ENCODE data around the gene VWA3B.
"Not testable (repeated sequence)": the region's sequence is repeated elsewhere in the genome, so short reads cannot be mapped to it uniquely, and the experiment has no call there.

The VWA3B gene, protein sequence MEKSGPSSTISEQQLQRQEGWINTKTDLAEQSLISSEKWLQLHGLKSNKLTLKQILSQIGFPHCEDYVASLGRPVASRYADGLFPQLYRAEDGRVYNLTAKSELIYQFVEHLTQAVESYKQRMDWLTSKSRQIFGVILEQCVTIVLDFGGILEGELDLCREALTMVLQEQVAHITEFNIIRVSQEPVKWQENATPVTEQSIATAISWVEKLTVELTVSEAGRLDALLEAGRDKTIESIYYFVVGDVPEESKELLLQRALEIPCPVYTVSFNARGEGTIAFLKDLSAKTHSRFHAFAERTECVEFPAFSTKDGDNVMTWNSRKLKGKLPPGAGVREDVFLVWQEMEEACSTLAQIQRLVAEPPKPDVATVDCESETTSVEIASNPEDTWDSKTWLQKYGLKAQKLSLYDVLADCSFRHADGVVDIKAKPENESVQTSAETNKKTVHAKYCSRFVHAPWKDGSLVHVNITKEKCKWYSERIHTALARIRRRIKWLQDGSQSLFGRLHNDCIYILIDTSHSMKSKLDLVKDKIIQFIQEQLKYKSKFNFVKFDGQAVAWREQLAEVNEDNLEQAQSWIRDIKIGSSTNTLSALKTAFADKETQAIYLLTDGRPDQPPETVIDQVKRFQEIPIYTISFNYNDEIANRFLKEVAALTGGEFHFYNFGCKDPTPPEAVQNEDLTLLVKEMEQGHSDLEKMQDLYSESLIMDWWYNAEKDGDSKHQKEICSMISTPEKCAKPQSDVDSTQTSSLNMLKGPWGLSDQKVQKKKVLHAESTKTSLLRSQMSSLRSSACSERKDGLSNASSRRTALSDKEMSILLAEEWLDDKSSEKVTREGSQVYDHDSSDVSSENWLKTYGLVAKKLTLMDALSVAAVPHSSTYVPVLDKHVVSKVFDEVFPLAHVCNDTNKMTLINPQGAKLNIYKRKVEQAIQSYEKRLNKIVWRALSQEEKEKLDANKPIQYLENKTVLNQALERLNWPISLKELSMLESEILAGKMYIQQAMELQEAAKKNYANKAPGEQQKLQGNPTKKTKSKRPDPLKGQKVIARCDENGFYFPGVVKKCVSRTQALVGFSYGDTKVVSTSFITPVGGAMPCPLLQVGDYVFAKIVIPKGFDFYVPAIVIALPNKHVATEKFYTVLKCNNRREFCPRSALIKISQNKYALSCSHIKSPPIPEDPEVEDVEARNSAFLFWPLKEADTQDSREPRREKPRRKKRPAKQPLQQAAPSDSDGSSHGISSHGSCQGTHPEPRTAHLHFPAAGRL (N-terminal part only)

DNA sequence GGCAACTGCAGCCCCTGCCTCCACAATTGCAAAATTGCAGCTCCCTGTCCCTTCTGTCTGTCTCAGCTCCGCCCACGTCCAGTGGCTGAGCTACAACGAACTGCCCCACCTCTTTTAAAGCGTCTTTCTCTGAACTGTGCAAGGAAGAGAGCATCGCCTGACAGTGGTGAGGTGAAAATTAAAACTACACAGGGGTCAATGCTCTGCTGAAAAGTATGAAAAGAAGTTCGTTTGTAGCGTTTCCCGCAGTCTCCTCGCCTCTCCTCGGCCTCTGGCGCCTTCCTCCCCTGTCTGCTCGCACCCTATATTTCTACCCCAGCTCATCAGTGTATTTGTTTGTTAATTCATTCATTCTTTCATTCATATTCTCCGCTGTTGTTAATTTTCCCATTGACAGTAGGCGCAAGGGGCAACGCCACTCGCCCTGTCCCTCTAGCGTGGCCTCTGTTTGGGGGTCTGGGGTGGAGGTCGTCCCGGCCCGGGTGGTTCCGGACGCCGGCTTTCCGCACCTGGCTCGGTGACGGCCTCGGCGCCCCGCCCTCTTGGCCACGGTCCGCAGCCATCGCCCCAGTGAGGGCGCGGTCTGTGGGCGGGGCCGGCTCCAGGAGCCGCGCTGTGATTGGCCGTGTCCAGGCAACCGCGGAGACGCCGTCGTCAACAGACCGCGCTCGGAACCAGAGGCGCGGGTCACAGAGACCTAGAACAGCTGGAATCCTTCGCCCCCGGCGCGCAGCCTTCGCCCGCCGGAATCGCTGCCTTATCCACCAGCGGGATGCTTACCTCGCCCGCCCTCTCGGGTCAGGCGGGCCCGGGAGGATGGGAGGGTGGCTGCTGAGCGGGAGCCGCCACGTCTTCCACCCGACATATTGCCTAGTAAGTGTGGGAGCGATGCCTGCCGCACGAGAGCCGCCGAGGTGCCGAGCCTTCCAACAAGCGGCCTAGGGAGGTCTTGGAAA is at the start of gene VWA3B:
Gene VWA3B (plus strand): TSS at position 677 of the 956 bp plus-strand sequence. CDS start 5,926 bp downstream, outside the sequence.
- peak in 1 of 2 experiments; percentile 48 for DNase-seq (ENCODE audit: low read depth in 2 of 2)

DNA sequence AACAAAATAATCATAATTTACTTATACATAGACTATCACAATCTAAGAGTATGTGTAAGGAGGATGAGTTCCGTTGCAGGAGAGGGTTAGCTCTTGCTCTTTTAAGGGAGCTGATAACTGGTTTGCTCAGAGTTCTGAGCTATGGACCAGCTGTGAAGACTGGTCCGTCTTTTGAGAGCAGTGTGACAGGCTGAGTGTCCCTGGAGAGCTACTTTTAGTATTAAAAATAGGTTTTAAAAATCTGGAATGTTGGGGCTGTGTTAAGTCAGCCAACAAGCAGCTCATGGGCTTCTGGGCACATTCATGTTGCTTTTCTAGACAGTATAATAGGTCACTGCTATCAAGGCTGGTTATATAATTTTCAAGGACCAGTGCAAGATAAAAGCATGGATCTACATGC is 49.8 kb upstream of the VWA3B start:
- DNase-seq (ENCODE audit: low read depth in 2 of 2): no peak

DNA sequence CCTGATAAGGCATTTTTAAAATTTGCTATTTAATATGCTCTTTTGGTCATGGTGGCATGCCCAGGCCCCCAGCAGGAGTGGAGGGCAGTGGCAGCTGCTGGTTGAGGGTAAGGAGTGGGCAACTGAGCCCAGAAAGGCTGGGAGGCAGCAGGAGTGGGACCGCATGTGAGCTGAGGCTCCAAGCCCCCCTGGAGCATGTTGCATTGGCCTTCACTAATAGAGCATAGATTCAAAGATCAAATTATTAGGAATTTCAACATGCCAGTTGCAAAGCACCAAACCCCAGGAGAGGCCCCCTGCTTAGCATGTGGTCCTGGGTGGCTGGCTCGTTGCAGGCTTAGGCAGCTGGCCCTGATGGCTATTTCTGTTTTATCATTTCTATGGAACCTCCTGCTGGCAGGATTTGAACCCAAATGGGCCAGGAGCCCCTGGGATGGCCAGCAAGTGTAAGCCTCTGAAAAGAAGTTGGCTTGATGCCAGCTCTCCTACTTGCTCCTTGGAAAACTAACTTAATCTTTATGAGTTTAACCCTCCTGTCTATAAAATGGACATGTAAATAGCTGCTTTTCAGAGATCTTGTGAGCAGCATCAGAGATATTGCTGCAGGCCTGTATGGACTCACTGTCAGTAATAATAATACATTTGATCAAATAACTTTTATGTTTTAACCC is 49.2 kb upstream of the VWA3B start:
- no peak for DNase-seq (ENCODE audit: low read depth in 2 of 2)

DNA sequence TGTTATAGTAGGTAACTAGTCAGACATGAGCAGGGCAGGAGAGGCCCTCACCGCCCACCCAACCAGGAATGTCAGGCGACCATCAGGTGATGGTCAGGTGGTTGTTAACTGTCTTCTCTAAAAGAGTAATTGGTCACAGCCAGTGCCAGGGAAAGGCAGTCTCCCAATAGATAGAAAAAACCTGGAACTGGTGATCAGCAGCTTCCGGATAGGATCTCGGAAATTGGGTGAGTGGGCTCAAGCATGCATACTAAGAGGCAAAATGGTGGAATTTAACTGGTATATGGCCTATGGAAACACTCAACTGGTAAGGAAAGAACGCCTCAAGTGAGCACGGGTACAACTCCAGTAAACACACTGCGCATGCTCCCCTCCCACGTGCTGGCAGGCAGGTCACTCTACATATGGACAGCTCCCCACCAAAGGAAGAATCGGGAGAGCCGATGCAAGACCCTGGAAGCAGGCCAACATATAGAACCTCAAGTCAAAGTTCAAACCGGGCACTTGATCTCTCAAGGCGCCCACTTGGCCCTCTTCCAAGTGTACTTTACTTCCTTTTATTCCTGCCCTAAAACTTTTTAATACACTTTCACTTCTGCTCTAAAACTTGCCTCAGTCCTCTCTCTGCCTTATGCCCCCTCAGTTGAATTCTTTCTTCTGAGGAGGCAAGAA is 47.7 kb upstream of the VWA3B start:
- DNase-seq (ENCODE audit: low read depth in 2 of 2): no peak

DNA sequence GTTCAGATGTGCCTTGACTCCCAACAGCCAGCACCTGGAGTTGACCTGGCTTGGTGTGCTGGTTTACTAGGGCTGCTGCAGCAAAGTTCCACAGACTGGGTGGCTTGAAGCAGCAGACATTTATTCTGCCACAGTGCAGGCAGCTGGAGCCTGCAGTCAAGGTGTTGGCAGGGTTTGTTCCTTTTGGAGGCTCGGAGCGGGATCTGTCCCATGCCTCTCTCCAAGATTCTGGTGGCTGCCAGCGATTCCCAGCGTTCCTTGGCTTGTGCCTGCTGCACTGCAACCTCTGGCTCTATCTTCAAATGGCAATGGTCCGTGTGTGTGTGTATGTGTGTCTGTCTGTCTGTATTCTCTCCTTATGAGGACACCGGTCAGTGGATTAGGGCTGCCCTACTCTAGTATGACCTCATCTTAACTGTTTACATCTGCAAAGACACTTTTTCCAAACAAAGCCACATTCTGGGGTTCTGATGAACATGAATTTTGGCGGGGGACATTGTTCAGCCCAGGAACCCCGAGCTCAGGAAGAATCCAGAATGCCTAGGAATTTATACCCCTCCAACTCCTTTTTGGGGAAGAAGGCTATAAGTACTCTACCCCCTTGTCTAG is 46.5 kb upstream of the VWA3B start:
- no peak for DNase-seq (ENCODE audit: low read depth in 2 of 2)

DNA sequence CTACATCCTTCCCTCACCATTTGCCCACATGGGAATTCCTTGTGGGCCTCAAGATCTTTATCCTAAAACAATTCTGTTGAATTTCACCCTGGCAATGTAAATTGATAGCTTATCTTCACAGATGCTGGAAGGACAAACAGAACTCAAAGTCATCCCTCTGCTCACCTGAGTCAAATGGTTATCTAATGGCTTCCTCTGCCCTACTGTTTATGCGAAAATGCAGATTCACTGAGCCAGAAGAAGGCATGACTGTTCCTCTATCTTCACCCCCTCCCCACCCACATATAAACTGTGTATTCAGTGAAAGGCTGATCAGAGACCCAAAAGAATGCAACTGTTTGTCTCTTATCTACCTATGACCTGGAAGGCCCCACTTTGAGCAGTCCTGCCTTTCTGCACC is 43.9 kb upstream of the VWA3B start:
- DNase-seq (ENCODE audit: low read depth in 2 of 2): no peak

DNA sequence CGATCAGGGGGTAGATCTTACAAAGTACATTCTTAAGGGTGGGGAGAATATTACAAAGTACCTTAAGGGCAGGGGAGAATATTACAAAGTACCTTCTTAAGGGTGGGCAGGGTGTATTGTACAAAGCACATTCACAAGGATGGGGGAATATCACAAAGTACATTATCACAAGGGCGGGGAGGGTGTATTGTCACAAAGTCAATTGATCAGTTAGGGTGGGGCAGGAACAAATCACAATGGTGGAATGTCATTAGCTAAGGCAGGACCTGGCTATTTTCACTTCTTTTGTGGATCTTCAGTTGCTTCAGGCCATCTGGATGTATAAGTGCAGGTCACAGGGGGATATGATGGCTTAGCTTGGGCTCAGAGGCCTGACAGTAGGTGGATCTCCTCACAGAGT is 42.2 kb upstream of the VWA3B start:
- not testable (repeated sequence) for DNase-seq (ENCODE audit: low read depth in 2 of 2)

DNA sequence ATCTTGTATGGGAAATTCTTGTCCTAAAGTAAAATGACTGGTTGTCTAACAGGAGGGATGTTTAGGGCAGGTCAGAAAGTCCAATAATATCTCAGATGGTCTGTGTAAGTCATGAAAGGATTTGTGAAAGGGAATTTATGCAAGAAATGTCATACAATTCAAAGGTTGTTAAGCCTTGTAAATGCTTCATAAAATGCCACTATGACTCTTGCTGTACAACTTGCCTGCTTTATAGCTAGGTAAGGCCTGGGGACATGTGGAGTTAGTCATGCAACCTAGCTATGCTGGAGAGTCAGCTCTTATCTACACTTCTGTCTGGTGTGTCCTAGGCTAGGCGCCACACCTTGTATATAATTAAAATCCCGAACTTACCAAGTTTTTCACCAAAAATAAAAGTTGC is 36.9 kb upstream of the VWA3B start:
- DNase-seq (ENCODE audit: low read depth in 2 of 2): no peak

DNA sequence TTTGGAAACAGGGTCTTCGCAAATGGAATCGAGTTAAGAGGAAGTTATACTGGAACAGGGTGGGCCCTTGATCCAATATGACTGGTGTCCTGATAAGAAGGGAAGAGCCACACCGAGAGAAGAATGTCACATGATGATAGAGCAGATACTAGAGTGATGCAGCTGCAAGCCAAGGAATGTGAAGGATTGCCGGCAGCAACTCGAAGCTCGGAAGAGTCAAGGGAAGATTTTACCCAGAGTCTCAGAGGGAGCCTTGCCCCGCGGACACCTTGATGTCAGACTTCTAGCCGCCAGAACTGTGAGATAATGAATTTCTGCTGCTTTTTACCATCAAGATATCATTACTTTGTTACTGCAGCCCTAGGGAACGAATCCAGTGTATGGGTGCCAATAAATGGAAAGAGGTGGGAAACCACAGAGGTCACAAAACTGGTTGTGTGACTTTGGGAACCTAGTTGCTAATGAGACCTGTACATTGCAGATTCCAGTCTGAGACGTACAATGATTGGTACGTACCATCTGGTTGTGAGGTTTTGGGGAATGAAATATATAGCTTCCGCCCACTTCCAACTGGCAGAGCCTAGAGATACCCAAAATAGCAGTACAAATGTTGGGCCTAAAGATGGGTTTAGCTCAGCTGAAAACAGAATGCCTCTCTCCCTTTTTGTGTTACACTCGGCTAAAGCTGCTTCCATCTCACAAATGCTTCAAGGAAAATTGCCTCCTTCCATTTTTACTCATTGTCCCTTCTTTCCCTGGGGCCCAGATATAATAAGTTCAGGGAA is 28.6 kb upstream of the VWA3B start:
- no peak for DNase-seq (ENCODE audit: low read depth in 2 of 2)

DNA sequence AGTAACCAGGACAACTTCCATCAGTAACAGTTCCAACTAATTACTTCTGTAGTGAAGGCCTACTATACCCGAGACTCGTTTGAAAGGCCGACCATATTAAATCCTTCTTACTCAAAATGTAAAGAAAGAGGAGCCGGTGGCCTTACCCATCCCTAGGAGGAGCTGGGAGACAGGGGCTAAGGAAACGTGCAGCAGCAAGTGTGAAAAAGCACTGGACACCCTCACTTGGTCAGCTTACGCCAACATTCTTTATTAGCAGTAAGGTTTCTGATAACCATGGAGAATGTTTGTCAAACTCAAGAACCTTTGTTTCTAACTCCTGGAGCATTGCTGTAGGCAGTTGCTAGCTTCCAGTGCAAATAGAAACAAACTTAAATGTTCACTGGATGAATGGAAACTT is 26.7 kb upstream of the VWA3B start:
- no peak for DNase-seq (ENCODE audit: low read depth in 2 of 2)

DNA sequence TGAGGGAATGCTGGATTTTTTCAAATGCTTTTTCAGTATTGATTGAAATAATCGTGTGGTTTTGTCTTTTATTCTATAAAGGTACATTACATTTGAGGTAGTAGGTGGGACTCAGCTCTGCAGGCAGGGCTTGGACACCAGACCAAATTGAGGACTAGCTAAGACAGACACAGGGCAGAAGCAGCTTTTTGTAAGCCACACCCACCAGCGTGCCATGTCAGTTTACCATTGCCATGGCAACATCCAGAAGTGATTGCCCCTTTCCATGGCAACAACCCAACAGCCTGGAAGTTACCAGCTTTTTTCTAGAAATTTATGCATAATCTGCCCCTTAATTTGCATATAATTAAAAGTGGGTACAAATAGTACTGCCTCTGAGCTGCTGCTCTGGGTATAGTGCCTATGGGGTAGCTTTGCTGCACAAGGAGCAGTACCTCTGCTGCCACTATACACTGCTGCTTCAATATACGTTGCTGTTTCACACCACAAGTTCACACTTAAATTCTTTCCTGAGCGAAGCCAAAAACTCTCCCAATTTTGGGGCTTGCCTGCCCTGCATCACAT is 23.6 kb upstream of the VWA3B start:
- DNase-seq (ENCODE audit: low read depth in 2 of 2): no peak

DNA sequence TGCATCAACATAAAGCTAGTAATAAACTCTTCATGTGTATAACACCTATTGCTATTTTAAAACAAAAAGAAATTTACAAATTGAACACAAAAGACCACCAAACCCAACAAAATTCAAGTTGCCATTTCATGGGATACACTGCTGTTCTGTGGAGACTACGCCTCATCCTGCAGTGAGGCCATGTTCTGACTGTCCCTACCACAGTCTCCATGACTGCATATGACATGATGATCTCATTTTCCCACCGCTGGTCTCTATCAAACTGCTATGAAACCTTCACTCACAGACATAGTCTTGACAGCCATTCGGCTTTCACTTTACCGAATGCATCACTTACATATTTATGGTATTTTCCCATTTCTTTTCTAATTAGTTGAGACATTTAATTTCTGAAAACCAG is 21.2 kb upstream of the VWA3B start:
- no peak for DNase-seq (ENCODE audit: low read depth in 2 of 2)

DNA sequence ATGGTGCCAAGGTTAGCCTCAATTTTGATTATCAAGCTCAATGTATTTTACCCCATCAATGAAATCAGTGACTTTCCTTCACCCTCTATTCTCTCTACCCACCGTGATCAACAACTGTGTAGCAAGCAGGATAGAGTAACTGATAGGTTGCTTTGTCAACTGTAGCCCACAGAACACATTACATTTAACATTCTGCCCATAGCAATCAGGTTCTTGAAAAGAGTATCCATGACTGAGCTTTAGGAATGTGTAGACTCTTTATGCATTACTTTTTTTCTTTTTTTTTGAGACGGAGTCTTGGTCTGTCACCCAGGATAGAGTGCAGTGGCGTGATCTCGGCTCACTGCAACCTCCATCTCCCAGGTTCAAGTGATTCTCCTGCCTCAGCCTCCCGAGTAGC is 19.8 kb upstream of the VWA3B start:
- no peak for DNase-seq (ENCODE audit: low read depth in 2 of 2)

DNA sequence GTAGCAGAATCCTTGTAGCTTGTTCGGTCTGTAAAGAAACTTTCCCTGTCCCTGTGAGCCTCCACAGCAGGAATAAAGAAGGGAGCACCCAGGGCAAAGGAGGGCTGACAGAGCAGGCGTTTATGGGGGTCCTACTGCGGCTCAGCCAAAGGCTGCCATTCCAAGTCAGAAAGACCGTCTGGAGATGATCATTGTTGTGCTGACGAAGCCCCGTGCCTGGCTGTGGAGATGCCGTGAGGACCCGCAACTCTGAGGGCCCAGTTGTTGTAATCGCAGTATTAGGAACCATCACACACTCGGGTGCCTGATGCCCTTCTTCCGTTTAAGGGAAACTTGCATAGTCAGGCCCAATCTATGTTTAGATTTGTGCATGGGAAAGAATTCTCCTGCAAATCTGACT is 16.9 kb upstream of the VWA3B start:
- DNase-seq (ENCODE audit: low read depth in 2 of 2): no peak

DNA sequence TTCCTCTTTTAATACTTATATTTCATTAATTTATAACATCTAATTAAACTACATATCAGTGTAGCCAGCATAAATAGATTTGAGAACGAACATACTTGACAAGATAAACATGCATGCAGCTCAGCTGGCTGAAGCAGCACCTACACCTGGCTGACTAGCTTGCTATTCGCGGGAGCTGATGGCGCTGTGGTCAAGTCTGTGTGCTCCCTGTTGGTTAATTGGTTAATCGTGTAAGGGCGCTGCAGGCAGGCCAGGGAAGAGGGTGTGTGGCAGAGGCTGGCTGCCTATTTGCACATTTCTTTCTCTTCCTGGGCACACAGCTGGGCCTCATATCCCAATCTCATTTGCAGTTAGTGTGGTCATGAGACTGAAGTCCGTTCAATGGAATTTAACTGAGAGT is 14.5 kb upstream of the VWA3B start:
- DNase-seq (ENCODE audit: low read depth in 2 of 2): no peak

DNA sequence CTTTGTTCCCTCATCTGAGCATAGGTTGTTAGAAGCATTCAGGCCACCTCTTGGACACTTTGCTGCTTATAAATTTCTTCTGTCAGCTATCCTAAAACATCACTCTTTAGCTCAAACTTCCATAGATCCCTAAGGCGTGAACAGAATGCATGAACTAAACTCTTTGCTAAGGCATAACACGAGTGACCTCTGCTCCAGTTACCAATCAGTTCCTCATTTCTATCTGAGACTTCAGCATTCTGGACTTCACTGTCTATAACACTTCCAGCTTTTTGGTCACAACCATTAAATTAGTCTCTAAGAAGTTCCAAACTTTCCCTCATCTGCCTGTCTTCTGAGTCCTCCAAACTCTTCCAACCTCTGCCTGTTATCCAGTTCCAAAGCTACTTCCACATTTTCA is 8.3 kb upstream of the VWA3B start:
- no peak for DNase-seq (ENCODE audit: low read depth in 2 of 2)

DNA sequence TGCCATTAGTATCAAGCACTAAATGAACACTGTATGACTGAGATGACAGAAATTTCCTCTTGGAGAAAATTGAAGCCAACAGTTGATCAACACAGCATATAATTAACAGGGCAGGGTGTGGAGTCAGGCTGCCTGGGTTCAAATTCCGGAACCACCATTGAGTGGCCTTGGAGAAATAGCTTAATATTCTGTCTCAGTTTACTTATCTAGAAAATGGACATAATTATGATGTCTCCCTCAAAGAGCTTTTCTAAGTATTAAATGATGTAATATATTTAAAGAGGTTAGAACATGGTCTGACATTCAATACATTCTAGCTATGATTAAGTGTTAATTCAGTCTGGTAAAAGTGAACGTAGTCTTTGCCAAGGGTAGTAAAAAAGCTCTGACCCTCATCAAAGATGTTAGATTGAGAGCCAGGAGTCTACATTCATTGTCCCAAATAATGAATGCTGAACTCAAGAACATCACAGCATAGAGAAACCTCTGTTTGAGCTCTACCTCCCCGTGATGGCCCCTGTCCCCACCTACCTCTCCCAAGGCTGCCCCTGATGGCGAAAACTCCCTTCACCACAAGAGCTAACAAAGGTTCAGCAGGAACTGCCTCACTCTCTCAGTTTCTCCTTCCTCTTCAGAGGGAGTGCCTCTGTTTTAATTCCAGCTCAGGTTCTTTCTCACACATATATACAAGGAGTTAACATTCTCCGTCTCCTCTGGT is 2.7 kb upstream of the VWA3B start:
- DNase-seq (ENCODE audit: low read depth in 2 of 2): no peak

DNA sequence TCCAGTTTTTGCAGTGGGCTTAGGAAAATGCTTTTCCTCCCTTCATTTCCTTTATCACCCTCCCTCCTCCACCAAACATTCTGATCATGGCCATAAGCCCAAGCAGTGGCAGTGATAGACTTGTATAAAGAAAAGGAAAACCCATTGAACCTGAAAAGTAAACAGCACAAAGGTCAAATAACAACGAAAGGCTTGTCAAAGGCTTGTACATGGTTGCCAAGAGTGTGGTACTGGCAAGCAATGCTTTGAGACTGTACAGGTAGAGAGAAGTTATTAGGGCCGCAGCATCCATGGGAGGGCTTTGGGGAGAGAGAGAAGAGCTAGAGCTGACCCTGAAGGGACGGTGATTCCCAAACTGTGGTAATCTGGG is 2.1 kb upstream of the VWA3B start:
- no peak for DNase-seq (ENCODE audit: low read depth in 2 of 2)
